ENCODE data around the gene POLD2.

Gene POLD2

DNA sequence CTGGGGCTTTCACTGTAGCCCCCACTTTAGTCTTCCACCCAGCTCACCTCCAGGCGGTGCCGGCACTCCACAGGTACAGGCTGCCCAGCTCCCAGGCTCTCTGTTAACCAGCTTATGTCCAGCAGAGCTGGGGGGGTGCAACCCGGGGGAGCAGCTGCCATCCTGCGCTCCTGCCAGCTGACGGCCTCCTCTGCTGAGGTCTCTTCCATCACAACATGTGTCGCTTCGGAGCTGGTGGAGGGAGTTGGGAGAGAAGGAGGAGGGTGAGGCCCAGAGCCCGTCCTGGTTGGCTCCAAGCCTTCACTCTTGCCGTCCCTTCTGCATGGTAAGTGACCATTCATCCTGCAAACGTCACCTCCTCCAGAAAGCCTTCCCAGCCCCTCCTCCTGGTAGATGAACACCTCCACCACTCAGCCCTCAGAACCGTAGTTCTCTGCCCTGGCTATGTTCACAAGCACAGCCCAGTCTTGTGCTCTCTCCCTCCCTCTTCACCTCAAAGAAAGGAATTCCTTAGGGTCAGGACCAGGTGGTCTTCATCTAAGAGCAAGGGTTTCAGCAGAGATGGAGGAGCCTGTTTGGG, 42.6 kb downstream of the POLD2 start:
- no peak for DNase-seq (ENCODE audit: low spot score)
- in situ Hi-C loops (cut with MboI; ENCODE audit: low pct_unique_long_range_greater_than_20kb, low sequenced_read_pairs, unreplicated experiment) = no loop called here
- TF ChIP-seq CTCF (IDR thresholded peaks at IDR 0.05; ENCODE audit: extremely low read depth, insufficient read depth, missing control alignments) = no peak

DNA sequence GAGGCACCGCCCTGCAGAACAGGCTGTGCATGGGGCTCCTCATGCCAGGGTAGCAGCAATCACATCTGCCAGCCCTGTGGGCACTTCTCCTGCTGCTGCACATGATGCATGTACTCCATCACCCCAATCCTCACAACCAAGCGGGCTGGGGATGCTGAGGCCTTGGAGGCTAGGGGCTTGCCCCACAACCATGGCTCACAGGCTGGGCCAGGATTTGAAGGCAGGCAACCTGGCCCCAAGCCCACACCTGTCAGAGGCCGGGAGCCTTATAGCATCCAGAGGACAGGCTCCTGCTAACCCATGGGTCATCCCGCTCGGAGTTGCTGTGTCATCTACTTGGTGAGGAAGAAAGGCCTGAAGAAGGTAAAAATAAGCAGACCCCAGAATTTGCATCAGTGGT, 43.2 kb downstream of the POLD2 start:
- no peak for DNase-seq (ENCODE audit: low spot score)
- no peak for TF ChIP-seq CTCF (IDR thresholded peaks at IDR 0.05; ENCODE audit: extremely low read depth, insufficient read depth, missing control alignments)
- in situ Hi-C loops (cut with MboI; ENCODE audit: low pct_unique_long_range_greater_than_20kb, low sequenced_read_pairs, unreplicated experiment) = no loop called here

- DNase-seq (ENCODE audit: low spot score) = no peak
- in situ Hi-C loops (cut with MboI; ENCODE audit: low pct_unique_long_range_greater_than_20kb, low sequenced_read_pairs, unreplicated experiment) = loop anchor here (10.0 kb wide), 1 partner anchor 115 kb away; no protein-coding TSS in a partner anchor
- TF ChIP-seq CTCF (IDR thresholded peaks at IDR 0.05; ENCODE audit: extremely low read depth, insufficient read depth, missing control alignments) = no peak
These were observed 43.9 kb downstream of the POLD2 start for GRCh38 chr7:44079331-44080021.

GRCh38 chr7:44078521-44078920, 44.8 kb downstream of the POLD2 start:
- DNase-seq (ENCODE audit: low spot score) = no peak
- no peak for TF ChIP-seq CTCF (IDR thresholded peaks at IDR 0.05; ENCODE audit: extremely low read depth, insufficient read depth, missing control alignments)
- in situ Hi-C loops (cut with MboI; ENCODE audit: low pct_unique_long_range_greater_than_20kb, low sequenced_read_pairs, unreplicated experiment) = loop anchor here (10.0 kb wide), 1 partner anchor 116 kb away; no protein-coding TSS in a partner anchor

DNA sequence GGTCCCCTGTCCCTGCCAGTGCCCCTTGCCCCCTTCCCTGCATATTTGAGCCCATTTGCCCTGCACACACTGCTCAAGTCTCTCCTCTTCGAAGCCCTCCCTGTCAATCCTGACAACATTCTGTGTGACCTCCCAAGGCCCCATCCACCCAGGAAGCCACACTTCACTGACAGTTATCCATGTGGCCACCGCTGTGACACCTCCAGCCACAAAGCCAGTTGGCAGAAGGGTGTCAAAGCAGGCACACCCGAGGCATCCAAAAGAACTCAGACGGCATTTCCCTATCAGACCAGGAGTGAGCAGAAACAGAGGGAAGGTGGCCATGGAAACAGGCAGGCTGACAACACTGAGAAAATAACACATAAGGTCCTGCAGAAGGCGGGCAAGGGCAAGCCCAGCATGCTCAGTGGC, 45.7 kb downstream of the POLD2 start:
- no peak for TF ChIP-seq CTCF (IDR thresholded peaks at IDR 0.05; ENCODE audit: extremely low read depth, insufficient read depth, missing control alignments)
- in situ Hi-C loops (cut with MboI; ENCODE audit: low pct_unique_long_range_greater_than_20kb, low sequenced_read_pairs, unreplicated experiment) = loop anchor here (10.0 kb wide), 1 partner anchor 117 kb away; no protein-coding TSS in a partner anchor
- no peak for DNase-seq (ENCODE audit: low spot score)

GRCh38 chr7:44077061-44077460, 46.3 kb downstream of the POLD2 start:
- TF ChIP-seq CTCF (IDR thresholded peaks at IDR 0.05; ENCODE audit: extremely low read depth, insufficient read depth, missing control alignments) = no peak
- no peak for DNase-seq (ENCODE audit: low spot score)
- in situ Hi-C loops (cut with MboI; ENCODE audit: low pct_unique_long_range_greater_than_20kb, low sequenced_read_pairs, unreplicated experiment) = loop anchor here (10.0 kb wide), 1 partner anchor 118 kb away; no protein-coding TSS in a partner anchor
